GM12878 (cell line): ENCODE data around the gene MGMT. TPM values are rescaled to one million over a fixed set of nuclear protein-coding genes. Genes with fewer than 3 reads are reported as not detected.

ENCODE experiments used
- BCLAF1 ChIP-seq: fragments of 450-650 bp; IDR thresholded peaks from 2 replicates; pipeline ENCODE4 v1.6.1; 2017; ENCODE audit warnings: antibody characterized with exemption, mild to moderate bottlenecking, moderate library complexity
- E4F1 ChIP-seq: fragments of 450-650 bp; IDR thresholded peaks from 2 replicates; pipeline ENCODE4 v1.6.1; 2018; ENCODE audit warnings: borderline replicate concordance, mild to moderate bottlenecking; ENCODE audit not compliant: partially characterized antibody
- EGR1 ChIP-seq, 2 experiments: IDR thresholded peaks; 1 replicate in 1 of 2; 2 replicates in 1 of 2; pipeline ENCODE4 v1.6.1; 2011 to 2012; ENCODE audit warnings: low read depth in 2 of 2, low read length in 2 of 2, borderline replicate concordance in 1 of 2, mild to moderate bottlenecking in 1 of 2, moderate library complexity in 1 of 2
- KDM1A ChIP-seq: fragments of 200-600 bp; sonication (generic); IDR thresholded peaks from 2 replicates; pipeline ENCODE4 v1.6.1; 2016; ENCODE audit warnings: borderline replicate concordance
- MEF2A ChIP-seq: IDR thresholded peaks from 2 replicates; pipeline ENCODE4 v1.6.1; 2011; ENCODE audit warnings: low read depth, mild to moderate bottlenecking, low read length, moderate library complexity; ENCODE audit not compliant: insufficient read depth
- MEF2B ChIP-seq: fragments of 450-650 bp; IDR thresholded peaks from 2 replicates; pipeline ENCODE4 v1.6.1; 2018; ENCODE audit warnings: mild to moderate bottlenecking, moderate library complexity; ENCODE audit not compliant: partially characterized antibody, poor library complexity, severe bottlenecking
- MTA3 ChIP-seq: IDR thresholded peaks from 2 replicates; pipeline ENCODE4 v1.6.1; 2012; ENCODE audit warnings: low read length, inconsistent platforms, borderline replicate concordance
- NFYB ChIP-seq: IDR thresholded peaks from 2 replicates; pipeline ENCODE4 v1.6.1; 2011; ENCODE audit warnings: low read depth, mild to moderate bottlenecking, low read length, improper control_type of control experiment, moderate library complexity; ENCODE audit not compliant: insufficient read depth
- NR2C1 ChIP-seq: fragments of 450-650 bp; IDR thresholded peaks from 2 replicates; pipeline ENCODE4 v1.6.1; 2017; ENCODE audit warnings: antibody characterized with exemption, mild to moderate bottlenecking, moderate library complexity
- NR2F1 ChIP-seq: fragments of 450-650 bp; conservative IDR thresholded peaks from 2 replicates; pipeline ENCODE4 v1.6.1; 2017; ENCODE audit warnings: mild to moderate bottlenecking
- RUNX3 ChIP-seq: IDR thresholded peaks from 2 replicates; pipeline ENCODE4 v1.6.1; 2012; ENCODE audit warnings: low read length, inconsistent platforms
- SMARCA5 ChIP-seq: fragments of 450-650 bp; IDR thresholded peaks from 2 replicates; pipeline ENCODE4 v1.6.1; 2017; ENCODE audit warnings: mild to moderate bottlenecking
- ZBED1 ChIP-seq: IDR thresholded peaks from 2 replicates; pipeline ENCODE4 v1.6.1; 2016; ENCODE audit warnings: borderline replicate concordance
- polyA plus RNA-seq, 11 experiments: library from polyadenylated mRNA; depleted of rRNA in 4 of 11; unstranded in 6 of 11; stranded (reverse) in 5 of 11; fragments of >200 nt; fragmentation: Nextera tagmentation in 4 of 11; fragmentation: Illumina TruSeq in 1 of 11; extraction: Ambion mirVana in 4 of 11; extraction: Trizol in 1 of 11; gene quantifications; 1 replicate in 1 of 11; 2 replicates in 10 of 11; pipeline versions ENCODE4 v1.2.1 to v1.2.3, GENCODE V29; 2011 to 2016; ENCODE audit warnings: inconsistent platforms in 2 of 11, missing spikeins in 2 of 11, low read depth in 1 of 11
- total RNA-seq, 4 experiments: library from RNA; depleted of rRNA in 3 of 4; stranded (reverse); fragments of >200 nt in 3 of 4; fragmentation: Illumina TruSeq in 1 of 4; extraction: Trizol in 1 of 4; gene quantifications; 2 replicates each; pipeline versions ENCODE4 v1.2.1 to v1.2.3, GENCODE V29; 2013 to 2021

Gene MGMT
- total and polyA plus RNA-seq, 10 of the 15 experiments (the other 5 are each of a cell fraction or from before 2014, with no cell fraction given), result 0.16 to 24.2 (median 13.3) TPM

- no peak for TF ChIP-seq E4F1
- TF ChIP-seq NFYB, result no peak
- TF ChIP-seq EGR1 (IDR thresholded peaks at IDR 0.05; ENCODE audit: borderline replicate concordance in 1 of 2, low read depth in 2 of 2, low read length in 2 of 2), result no peak
- no peak for TF ChIP-seq MTA3
- no peak for TF ChIP-seq RUNX3
- TF ChIP-seq BCLAF1, result no peak
- TF ChIP-seq MEF2A, result no peak
- TF ChIP-seq NR2C1, result no peak
- no peak for TF ChIP-seq SMARCA5
- no peak for TF ChIP-seq ZBED1
- no peak for TF ChIP-seq KDM1A
- no peak for TF ChIP-seq MEF2B
- TF ChIP-seq NR2F1, result no peak
These were observed 341.3 kb downstream of the MGMT start (continued) for GRCh38 chr10:129808092-129808983.
